KMS-11 (cell line): ENCODE measurements around the gene GPR52.

ENCODE experiments used
- H2AFZ ChIP-seq: fragments of 200-600 bp; sonication (generic); 2 replicates; pipeline ENCODE4 v1.6.1; 2016; ENCODE audit warnings: antibody characterized with exemption, mixed run types, low read depth
- H3K27ac ChIP-seq: fragments of 200-600 bp; sonication (generic); 2 replicates; pipeline ENCODE4 v1.6.1; 2016; ENCODE audit warnings: mild to moderate bottlenecking, mixed run types
- H3K27me3 ChIP-seq: fragments of 200-600 bp; sonication (generic); 2 replicates; pipeline ENCODE4 v1.6.1; 2017; ENCODE audit warnings: mild to moderate bottlenecking, low read depth, mixed run types, moderate library complexity; ENCODE audit not compliant: insufficient read depth
- H3K36me3 ChIP-seq: fragments of 200-600 bp; sonication (generic); 2 replicates; pipeline ENCODE4 v1.6.1; 2017; ENCODE audit warnings: mild to moderate bottlenecking, mixed run types; ENCODE audit not compliant: insufficient read depth
- H3K4me1 ChIP-seq: fragments of 200-600 bp; sonication (generic); 2 replicates; pipeline ENCODE4 v1.6.1; 2016; ENCODE audit warnings: mild to moderate bottlenecking, low read depth, mixed run types; ENCODE audit not compliant: poor library complexity, severe bottlenecking
- H3K4me2 ChIP-seq: fragments of 200-600 bp; sonication (generic); 2 replicates; pipeline ENCODE4 v1.7.0; 2016; ENCODE audit warnings: mild to moderate bottlenecking, mixed run types
- H3K4me3 ChIP-seq: fragments of 200-600 bp; sonication (generic); IDR thresholded peaks from 2 replicates; pipeline ENCODE4 v1.6.1; 2017; ENCODE audit warnings: low read depth, low read length, mixed read lengths; ENCODE audit not compliant: insufficient read depth
- H3K79me2 ChIP-seq: fragments of 200-600 bp; sonication (generic); 2 replicates; pipeline ENCODE4 v1.6.1; 2016; ENCODE audit warnings: low read depth, mixed run types; ENCODE audit not compliant: insufficient read depth
- H3K9ac ChIP-seq: fragments of 200-600 bp; sonication (generic); 2 replicates; pipeline ENCODE4 v1.6.1; 2016; ENCODE audit warnings: mild to moderate bottlenecking, mixed run types
- H4K20me1 ChIP-seq: fragments of 200-600 bp; sonication (generic); 2 replicates; pipeline ENCODE4 v1.6.1; 2016; ENCODE audit warnings: mild to moderate bottlenecking, mixed run types; ENCODE audit not compliant: insufficient read depth
- CTCF ChIP-seq: fragments of 200-600 bp; sonication (generic); conservative IDR thresholded peaks from 2 replicates; pipeline ENCODE4 v1.6.1; 2017; ENCODE audit warnings: low read depth, mild to moderate bottlenecking, antibody characterized with exemption, low read length, moderate library complexity, mixed read lengths

Gene GPR52

GRCh38 chr1:174433451-174433850 is 14.3 kb upstream of the GPR52 start:
- Histone ChIP-seq H2AFZ (no peak overlapping the region), H3K4me3 (no peak overlapping the region), H3K9ac (no peak overlapping the region), H3K4me1 (no peaks in the 10 kb centered on the region), H4K20me1 (no peaks in the 10 kb centered on the region), H3K36me3 (no peaks in the 10 kb centered on the region), H3K27me3 (no peaks in the 10 kb centered on the region), H3K79me2 (no peaks in the 10 kb centered on the region), H3K4me2 (no peak overlapping the region), H3K27ac (no peak overlapping the region)
- no peak for TF ChIP-seq CTCF

- H3K4me2 ChIP-seq: no peak overlapping the region
- no peaks in the 10 kb centered on the region for H3K4me1 ChIP-seq
- TF ChIP-seq CTCF: no peak
- H4K20me1 ChIP-seq: no peaks in the 10 kb centered on the region
- H3K27me3 ChIP-seq: no peaks in the 10 kb centered on the region
- H3K9ac ChIP-seq: no peak overlapping the region
- H3K36me3 ChIP-seq: no peaks in the 10 kb centered on the region
- H3K27ac ChIP-seq: no peak overlapping the region
- H3K79me2 ChIP-seq: no peaks in the 10 kb centered on the region
- no peak overlapping the region for H3K4me3 ChIP-seq
- no peak overlapping the region for H2AFZ ChIP-seq
Measured at GRCh38 chr1:174445351-174445750, 2.4 kb upstream of the GPR52 start.

GRCh38 chr1:174445817-174446216 is 1.9 kb upstream of the GPR52 start:
- H4K20me1 ChIP-seq: no peaks in the 10 kb centered on the region

GRCh38 chr1:174448531-174448883 is 743 bp downstream of the GPR52 start:
- Histone ChIP-seq H2AFZ (no peak overlapping the region), H3K9ac (no peak overlapping the region), H3K36me3 (no peaks in the 10 kb centered on the region), H3K4me1 (no peaks in the 10 kb centered on the region), H4K20me1 (no peaks in the 10 kb centered on the region), H3K27ac (no peak overlapping the region), H3K79me2 (no peaks in the 10 kb centered on the region), H3K4me3 (no peak overlapping the region), H3K27me3 (no peaks in the 10 kb centered on the region), H3K4me2 (no peak overlapping the region)
- TF ChIP-seq CTCF: no peak

More at GRCh38 chr1:174445817-174446216, 1.9 kb upstream of the GPR52 start:
- no peak overlapping the region for H3K4me3 ChIP-seq
- H3K9ac ChIP-seq: no peak overlapping the region
- H2AFZ ChIP-seq: no peak overlapping the region
- H3K27me3 ChIP-seq: no peaks in the 10 kb centered on the region
- H3K79me2 ChIP-seq: no peaks in the 10 kb centered on the region
- no peak overlapping the region for H3K4me2 ChIP-seq
- no peak for TF ChIP-seq CTCF
- no peak overlapping the region for H3K27ac ChIP-seq
- no peaks in the 10 kb centered on the region for H3K4me1 ChIP-seq
- no peaks in the 10 kb centered on the region for H3K36me3 ChIP-seq

- Histone ChIP-seq H3K79me2 (no peaks in the 10 kb centered on the region), H3K4me3 (no peak overlapping the region), H2AFZ (no peak overlapping the region), H3K9ac (no peak overlapping the region), H3K36me3 (no peaks in the 10 kb centered on the region), H3K27me3 (no peaks in the 10 kb centered on the region), H3K4me1 (no peaks in the 10 kb centered on the region), H3K27ac (no peak overlapping the region), H3K4me2 (no peak overlapping the region), H4K20me1 (no peaks in the 10 kb centered on the region)
- no peak for TF ChIP-seq CTCF
Measured at GRCh38 chr1:174448974-174449373, 1.2 kb downstream of the GPR52 start.
